A673 (cell line): ENCODE results near the gene F2R.

ENCODE experiments used
- CTCF ChIP-seq: fragments of 300-800, 200-600 bp; sonication (generic); conservative IDR thresholded peaks from 2 replicates; pipeline ENCODE4 v1.5.1; 2017; ENCODE audit warnings: low read depth, mild to moderate bottlenecking, antibody characterized with exemption, low read length, moderate library complexity, mixed read lengths
- EZH2 ChIP-seq: fragments of 200-600 bp; sonication (generic); IDR thresholded peaks from 2 replicates; pipeline ENCODE4 v1.6.1; 2017; ENCODE audit warnings: borderline replicate concordance, low read depth, mild to moderate bottlenecking, mixed read lengths, antibody characterized with exemption, low read length; ENCODE audit not compliant: poor library complexity, severe bottlenecking

- no peak for TF ChIP-seq CTCF
- no peak for TF ChIP-seq EZH2
Observed at GRCh38 chr5:76728965-76729364, 13.0 kb downstream of the F2R start.
